Ureter (tissue), 1 donor: Measurements from ENCODE around the gene MYG1. TPM values are rescaled to one million over a fixed set of nuclear protein-coding genes. Genes with fewer than 3 reads are reported as not detected.

Experiments used
- total RNA-seq: library from RNA; stranded (reverse); gene quantifications from one replicate; pipeline ENCODE4 v1.2.4, GENCODE V29; 2023
- donor health status: DM: yes; HTN: yes; CAD: no.

MYG1 gene
- total RNA-seq, 1 donor from 2014 or later, result 50.0 TPM

Other genes starting within 250 kb of the MYG1 start
- gene TNS2, start 249.6 kb upstream of the MYG1 start, total RNA-seq, result 198 TPM
- 66.6 TPM for gene SPRYD3, start 220.3 kb upstream of the MYG1 start, total RNA-seq
- gene IGFBP6, start 202.0 kb upstream of the MYG1 start, total RNA-seq, result 133 TPM
- 0.18 TPM for gene SOAT2, start 196.2 kb upstream of the MYG1 start, total RNA-seq
- gene ZNF740, start 119.0 kb upstream of the MYG1 start, total RNA-seq, result 56.8 TPM
- 65.7 TPM for gene CSAD, start 118.8 kb upstream of the MYG1 start, total RNA-seq
- gene ITGB7, start 92.4 kb upstream of the MYG1 start, total RNA-seq, result 15.8 TPM
- gene RARG, start 67.5 kb upstream of the MYG1 start, total RNA-seq, result 101 TPM
- gene ESPL1, start 31.4 kb upstream of the MYG1 start, total RNA-seq, result 2.3 TPM
- gene PFDN5, start 4.2 kb upstream of the MYG1 start, total RNA-seq, result 468 TPM
- 44.1 TPM for gene AAAS, start 21.9 kb downstream of the MYG1 start, total RNA-seq
- gene SP7, start 36.7 kb downstream of the MYG1 start, total RNA-seq, result not detected
- 104 TPM for gene SP1, start 80.5 kb downstream of the MYG1 start, total RNA-seq
- not detected for gene AMHR2, start 124.2 kb downstream of the MYG1 start, total RNA-seq
- gene PRR13, start 142.0 kb downstream of the MYG1 start, total RNA-seq, result 210 TPM
- 675 TPM for gene PCBP2, start 152.4 kb downstream of the MYG1 start, total RNA-seq
- gene MAP3K12, start 199.8 kb downstream of the MYG1 start, total RNA-seq, result 19.9 TPM
- gene TARBP2, start 201.6 kb downstream of the MYG1 start, total RNA-seq, result 38.3 TPM
- gene NPFF, start 207.8 kb downstream of the MYG1 start, total RNA-seq, result not detected